GM12875 (cell line): Measurements from ENCODE around the gene ANKRD13A.

Experiments
- H3K4me3 ChIP-seq: one replicate; pipeline ENCODE4 v1.5.1; 2011; ENCODE audit warnings: low read depth, low read length, control low read depth
- TF ChIP-seq, protein P1 (sequence below): IDR thresholded peaks from 2 replicates; pipeline ENCODE4 v1.5.1; 2011; ENCODE audit warnings: low read depth, mild to moderate bottlenecking, control low read depth, inconsistent platforms, low read length, moderate library complexity, borderline replicate concordance; ENCODE audit not compliant: insufficient read depth

Gene ANKRD13A

DNA sequence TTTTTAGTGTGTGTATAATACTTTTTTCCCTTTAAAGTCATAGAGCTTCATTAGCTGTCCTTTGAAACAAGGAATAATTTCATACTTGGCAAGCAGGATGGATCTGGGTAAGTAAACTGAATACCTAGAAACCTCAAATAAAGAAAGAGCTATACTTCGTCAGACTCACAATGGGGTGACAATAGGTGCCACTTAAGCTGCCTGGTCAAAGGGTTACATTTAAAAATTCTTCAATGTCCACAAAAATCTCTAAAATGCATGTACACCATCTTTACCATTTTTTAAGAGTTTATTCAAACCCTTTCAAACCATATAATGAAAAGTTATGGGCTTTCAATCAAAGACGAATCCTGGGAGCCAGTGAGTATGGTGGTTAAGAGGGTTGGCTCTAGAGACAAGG lies 6.1 kb upstream of the ANKRD13A start:
- TF ChIP-seq, protein P1, sequence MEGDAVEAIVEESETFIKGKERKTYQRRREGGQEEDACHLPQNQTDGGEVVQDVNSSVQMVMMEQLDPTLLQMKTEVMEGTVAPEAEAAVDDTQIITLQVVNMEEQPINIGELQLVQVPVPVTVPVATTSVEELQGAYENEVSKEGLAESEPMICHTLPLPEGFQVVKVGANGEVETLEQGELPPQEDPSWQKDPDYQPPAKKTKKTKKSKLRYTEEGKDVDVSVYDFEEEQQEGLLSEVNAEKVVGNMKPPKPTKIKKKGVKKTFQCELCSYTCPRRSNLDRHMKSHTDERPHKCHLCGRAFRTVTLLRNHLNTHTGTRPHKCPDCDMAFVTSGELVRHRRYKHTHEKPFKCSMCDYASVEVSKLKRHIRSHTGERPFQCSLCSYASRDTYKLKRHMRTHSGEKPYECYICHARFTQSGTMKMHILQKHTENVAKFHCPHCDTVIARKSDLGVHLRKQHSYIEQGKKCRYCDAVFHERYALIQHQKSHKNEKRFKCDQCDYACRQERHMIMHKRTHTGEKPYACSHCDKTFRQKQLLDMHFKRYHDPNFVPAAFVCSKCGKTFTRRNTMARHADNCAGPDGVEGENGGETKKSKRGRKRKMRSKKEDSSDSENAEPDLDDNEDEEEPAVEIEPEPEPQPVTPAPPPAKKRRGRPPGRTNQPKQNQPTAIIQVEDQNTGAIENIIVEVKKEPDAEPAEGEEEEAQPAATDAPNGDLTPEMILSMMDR = no peak
- H3K4me3 ChIP-seq = no peak overlapping the region

DNA sequence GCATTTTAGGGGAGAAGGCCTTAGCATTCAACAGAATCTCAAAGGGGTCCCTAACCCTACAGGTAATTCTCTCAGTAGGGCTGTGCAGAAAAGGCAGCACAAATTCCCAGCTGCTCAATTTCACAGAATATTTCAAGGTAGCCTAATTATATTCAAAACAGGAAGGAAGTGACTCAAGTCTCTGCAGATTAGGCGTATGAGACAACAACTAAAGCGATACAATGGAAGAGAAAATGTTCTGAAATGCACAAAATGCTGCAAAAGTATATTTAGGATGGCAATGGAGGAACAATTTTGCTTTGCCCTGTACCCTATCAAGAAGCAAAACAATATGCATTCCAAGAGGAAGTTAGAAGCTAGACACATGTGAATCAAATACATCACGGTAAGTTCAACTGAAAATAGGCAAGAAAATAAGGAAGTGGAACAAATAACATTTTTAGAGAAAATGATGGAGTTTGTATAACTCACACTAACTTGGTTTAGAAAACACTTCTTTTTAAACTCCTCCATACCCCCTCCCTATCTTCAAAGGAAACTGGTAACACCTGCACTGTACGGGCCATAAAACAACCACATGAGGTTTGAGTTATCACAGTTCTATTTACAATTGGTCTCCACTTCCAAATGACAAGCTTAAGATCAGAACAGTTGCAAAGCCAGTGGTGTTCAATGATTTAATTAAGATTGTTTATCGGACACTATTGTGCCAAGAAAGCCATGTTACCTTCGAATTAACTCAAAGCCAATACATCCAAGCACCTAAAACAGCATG lies 4.6 kb upstream of the ANKRD13A start:
- TF ChIP-seq, protein P1 = no peak
- H3K4me3 ChIP-seq = peak overlapping the region; percentile 99

DNA sequence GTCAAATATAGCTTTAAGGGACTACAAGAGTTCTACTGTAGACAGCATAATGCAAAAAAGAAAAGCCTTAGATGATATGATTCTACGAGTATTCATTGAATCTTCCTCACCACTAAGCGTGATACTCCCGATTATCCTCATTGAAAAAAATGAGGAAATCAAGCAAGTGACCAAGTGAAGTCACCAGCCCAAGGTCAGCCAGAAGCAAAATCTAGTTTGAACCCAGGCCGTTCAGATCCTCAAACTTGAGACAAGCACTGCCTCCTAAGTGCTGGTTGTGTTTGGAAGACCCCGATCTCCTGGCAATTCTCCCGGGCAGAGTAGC lies 3.9 kb upstream of the ANKRD13A start:
- peak overlapping the region; percentile 99 for H3K4me3 ChIP-seq
- TF ChIP-seq, protein P1 = no peak

DNA sequence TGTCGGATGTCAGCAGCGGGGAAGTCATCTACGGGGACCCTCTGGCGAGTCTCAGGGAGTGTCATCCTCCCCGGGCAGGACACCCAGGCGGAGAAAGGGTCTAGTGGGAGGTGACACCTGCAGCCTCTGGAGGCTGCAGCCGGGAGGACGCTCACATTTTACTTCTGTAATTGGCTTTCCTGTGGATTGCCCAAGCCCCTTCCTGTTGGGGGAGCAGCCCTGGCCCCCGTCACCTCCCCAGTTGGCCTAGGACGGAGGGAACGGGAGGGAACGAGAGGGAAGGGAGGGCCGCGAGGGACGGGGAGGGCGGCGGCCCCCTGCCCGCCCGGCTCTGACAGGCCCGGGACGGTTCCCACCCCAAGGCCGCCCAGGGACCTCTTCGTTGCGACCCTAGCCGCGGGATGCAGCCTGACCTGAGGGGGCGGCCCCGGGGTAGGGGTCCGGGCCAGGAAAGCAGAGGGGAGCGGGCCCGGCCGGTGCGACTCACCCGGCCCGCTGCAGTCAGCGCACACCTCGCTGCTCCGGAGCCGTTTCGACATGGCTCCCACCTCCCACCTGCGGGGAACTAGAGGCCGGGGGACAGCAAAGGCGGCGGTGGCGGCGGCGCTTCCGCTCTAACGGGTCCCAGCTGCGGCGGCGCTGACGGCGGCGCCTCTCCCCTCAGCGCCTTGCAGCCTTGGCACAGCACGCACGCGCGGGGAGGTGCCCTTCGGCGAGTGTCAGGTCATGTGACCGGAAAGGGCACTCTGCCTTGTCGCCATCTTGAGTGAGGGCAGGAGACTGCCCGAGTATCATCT lies 3.3 kb upstream of the ANKRD13A start, which contains the start of gene GIT2:
GIT2 (minus strand) TSS at position 683 of the 797 bp plus-strand sequence; CDS start at position 539, 144 bp downstream.
- TF ChIP-seq, protein P1 = no peak
- H3K4me3 ChIP-seq = peak within 1 kb of the TSS; percentile 99

DNA sequence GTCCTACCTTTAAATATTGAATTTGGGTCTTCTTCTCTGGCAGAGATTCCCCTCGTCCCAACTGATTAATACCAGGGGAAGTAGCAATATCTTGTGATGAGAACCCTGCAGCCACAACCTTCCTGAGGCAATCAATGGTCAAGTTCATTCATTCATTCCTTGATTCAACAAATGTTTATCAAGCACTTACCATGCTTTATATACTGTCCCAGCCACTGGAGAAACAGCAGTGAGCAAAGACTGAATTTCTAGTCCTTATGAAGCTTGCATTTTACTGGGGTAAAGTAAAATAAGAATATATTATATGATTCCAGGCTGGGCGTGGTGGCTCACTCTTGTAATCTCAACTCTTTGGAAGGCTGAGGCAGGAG lies 2.8 kb upstream of the ANKRD13A start:
- TF ChIP-seq, protein P1 = no peak
- peak overlapping the region; percentile 99 for H3K4me3 ChIP-seq

DNA sequence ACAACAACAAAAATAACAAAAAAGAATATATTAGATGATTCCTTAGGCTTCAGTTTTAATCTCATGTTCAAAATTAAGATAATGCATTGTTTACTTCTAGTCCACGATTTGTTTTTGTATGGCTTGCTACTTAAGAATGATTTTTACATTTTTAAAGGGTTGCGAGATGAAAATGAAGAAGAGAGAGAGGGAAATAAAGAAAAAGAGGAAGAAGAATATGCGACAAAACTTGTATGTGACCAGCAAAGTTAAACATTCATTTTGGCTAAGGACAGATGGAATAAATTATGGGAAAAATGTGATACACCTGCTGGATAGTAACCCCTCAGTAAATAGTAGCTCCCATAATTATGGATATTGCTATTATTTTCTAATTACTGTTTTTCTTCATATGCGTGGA lies 1.8 kb upstream of the ANKRD13A start:
- TF ChIP-seq, protein P1 = no peak
- no peak overlapping the region for H3K4me3 ChIP-seq
